Activated gamma-delta T cell treated with Interleukin-2 at 50 U/mL for 16 hours (primary cell): ENCODE results near the gene FBXO4.
"Not testable (repeated sequence)": the region's sequence is repeated elsewhere in the genome, so short reads cannot be mapped to it uniquely, and the experiment has no call there.

Source experiments
- DNase-seq: peaks from one replicate; pipeline ENCODE4 v3.0.0-alpha.2; 2020

Gene FBXO4

DNA sequence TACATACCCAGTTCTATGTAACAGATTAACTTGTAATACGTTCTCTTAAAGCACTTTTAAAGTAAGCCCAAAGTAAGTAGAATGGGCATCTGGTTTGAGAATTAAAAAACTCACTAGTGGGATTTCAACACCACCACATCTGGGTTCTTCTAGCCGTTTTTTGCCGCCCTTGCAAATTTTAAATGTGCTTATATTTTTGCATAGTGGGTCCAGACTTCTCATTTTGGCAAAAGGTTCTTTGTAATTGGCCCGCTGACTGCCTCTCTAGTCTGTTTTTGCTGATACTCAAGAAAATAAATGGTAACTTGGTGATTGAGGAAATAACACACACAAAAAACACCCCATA lies 582 bp upstream of the FBXO4 start:
- no peak for DNase-seq

DNA sequence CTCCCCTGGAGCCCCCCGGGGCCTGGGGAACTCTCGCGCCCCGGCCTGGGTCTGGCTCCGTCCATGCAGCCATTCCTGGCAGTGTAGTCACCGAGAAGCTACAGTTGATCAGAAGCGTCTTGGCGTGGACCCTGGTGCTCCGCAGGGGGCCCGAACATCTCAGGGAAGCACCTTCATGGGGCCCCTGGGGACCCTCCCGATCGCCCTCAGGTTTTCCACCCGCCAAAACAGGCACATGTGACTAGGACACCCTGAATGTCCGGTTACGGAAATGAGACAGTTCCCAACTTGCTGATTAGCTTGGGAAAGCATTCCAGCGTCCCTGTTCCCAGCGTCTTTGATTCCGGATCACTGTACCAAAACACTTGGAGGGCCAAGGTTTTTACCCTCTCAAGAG lies 472 bp downstream of the FBXO4 start:
- peak; percentile 6 for DNase-seq

DNA sequence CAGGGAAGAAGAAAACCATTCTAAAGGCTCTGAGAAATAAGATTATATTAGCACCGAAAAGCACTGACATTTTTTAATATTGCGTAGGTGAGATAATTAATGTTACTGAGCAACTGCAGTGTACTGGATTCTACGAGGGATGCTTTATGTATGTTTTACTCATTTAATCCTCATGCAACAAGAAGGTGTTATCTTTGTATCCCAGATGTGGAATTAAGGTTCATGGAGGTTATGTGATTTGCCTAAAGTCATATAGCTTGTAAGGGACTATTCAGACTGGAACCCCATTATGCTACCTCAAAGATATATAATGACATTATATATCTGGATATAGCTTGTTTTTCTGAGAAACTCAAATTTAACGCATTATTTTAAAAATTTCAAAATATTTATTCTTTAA lies 2.5 kb downstream of the FBXO4 start:
- no peak for DNase-seq

DNA sequence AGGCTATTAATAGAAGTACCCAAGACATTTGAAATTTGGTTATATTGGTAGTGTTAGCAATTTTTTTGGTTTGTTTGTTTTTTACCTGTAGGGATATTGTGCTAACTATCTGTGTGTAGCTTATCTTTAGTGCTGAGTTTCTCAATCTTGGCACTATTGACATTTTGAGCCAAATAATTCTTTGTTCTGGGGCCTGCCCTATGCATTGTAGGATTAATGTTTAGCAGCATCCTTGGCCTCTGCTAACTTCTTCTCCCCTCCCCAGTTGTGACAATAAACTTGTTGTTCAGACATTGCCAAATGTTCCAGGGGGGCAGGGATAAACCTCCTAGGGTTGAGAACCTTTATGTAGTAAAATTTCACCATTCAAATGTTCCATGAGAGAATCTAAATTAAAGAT lies 4.0 kb downstream of the FBXO4 start:
- no peak for DNase-seq

DNA sequence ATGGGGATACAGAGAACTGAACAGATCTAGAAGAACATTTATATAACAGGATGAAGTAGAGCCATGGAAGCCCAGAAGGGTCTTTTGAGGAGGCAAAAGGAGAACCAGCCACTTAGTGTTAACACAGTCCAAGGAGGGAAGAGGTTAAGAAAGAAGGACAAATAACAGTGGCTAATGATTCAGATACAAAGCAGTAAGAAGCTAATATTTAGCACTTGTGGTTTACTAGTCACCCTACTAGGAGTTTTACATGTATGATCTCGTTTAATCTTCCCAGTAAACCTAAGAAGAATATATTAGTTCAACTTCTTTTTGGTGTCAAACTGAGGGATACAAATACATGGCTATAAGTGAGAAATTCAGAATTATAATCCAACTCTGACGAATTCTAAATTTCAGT lies 7.7 kb downstream of the FBXO4 start:
- DNase-seq, result no peak

DNA sequence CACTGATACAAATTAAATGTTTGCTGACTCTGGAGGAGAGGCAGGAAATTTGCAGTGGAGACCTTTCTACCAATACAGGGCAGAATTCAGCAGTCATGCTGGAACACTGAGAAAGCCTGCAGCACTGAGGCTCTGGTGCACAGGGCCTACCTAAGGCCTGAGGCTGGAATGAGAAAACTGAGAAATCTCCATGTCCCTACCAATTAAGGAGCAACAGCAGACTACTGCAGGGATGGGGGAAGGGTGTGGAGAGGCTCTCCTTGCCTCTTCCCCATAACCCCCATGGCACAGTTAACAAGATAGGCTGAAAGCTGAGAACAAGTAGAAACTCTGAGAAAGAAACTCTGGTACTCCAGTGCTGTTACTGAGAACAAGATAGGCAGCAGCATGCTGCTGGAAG lies 10.5 kb downstream of the FBXO4 start:
- DNase-seq, result no peak

DNA sequence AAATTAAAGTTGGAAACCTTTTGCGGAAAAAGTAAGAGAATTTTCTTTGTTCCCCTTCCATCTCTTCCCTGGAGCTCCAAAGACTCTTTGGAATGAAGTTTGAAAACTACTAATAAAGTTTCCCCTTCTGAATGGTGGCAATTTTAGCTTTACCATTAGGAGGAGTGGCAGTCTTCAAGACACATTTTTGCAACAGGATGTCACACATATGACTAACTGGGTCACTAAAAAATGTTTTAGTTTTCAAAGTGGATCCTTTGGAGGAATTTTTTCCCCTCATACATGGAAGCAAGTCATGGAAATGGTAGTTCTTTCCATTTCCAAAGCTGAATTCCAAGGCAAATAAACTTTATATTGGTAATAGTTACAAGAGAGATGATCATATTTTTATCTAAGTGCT lies 15.6 kb downstream of the FBXO4 start:
- no peak for DNase-seq

DNA sequence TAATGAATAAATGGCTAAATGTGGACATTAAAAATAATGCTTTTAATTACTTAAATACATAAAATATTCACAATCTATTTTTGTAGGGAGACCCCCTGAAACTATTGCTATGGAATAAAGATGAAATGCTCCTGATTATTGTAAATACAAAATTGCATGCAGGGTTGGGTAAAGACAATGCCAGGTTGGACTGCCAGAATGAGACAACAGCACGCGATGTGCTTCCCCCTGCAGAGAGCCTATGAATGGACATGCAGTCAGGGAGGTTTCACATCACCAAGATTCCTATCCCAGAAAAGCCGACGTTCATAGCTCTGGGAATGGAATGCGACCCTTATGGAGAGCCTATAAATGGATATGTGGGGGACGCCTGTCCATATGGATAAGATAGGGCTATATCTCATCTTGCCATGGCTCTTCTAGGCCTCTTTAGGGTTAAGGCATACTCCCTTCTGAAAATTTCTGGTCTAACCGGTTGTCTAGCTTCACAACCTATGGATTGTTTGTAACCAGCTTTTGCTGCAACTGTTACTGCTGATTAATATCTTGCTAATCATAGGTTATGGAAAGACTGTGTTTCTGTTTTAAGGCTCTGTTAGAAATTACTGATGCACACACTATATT lies 20.4 kb downstream of the FBXO4 start:
- not testable (repeated sequence) for DNase-seq

DNA sequence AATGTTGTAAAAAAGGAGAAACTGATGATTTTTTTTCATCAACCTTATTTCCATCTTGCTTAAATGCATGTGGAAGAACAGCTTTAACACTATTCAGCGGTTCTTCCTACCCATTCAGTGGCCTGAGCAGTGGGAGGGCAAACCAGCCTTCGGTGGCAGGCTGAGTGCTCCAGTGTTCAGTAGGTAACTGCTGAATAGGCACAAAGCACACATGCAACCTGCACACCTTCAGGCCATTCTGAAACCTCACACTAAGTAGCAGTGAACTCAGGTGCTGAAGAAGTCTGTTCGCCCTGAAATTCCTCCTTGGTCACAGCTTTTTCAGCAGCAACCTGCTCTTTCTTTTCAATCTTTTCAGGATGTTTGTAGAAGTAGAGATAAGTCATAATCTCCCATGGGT lies 26.1 kb downstream of the FBXO4 start:
- DNase-seq, result no peak

DNA sequence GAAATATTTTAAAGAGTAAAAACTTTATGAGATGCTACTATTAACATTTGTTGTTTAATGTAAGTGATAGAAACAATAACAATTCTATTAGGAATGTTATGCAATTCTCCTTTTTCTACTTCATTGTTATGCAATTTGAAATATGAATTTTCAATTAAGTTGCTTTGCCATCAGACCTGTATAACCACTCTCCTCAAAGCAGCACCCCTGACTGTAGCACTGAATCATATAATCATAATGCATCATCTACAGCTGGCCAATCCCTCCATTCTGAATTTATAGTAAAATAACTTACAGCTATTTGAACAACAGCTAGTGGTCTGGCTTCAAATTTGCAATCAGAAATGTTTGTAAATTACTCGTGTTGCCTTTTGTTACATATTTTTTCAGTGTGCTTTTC lies 29.2 kb downstream of the FBXO4 start:
- DNase-seq, result no peak

DNA sequence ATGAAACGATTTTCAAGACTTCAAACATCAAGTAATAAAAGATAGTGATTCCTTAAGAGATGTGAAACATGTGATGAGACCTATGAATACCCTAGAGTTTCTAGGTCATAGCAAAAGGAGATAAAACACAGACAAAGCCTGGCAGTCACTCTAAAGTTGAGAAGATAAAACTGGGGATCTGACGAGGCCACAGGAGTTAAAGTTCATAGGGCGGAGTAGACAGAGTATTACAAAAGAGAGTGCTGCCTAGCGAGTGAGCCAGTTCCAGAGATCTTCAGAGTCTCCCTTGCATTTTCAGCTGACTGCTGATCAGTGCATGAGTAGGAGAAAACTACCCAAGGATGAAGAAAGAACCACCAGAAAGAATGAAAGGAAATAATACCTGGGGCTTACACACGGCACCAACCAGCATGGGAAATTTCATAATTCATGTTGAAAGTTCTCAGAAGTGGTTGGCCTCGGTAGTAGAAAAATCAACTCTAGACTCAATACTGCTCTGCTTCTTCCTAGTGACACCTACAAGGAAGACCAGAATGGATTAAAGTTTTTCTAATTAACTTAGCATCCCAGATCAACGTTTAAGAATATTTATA lies 30.4 kb downstream of the FBXO4 start:
- DNase-seq, result no peak

DNA sequence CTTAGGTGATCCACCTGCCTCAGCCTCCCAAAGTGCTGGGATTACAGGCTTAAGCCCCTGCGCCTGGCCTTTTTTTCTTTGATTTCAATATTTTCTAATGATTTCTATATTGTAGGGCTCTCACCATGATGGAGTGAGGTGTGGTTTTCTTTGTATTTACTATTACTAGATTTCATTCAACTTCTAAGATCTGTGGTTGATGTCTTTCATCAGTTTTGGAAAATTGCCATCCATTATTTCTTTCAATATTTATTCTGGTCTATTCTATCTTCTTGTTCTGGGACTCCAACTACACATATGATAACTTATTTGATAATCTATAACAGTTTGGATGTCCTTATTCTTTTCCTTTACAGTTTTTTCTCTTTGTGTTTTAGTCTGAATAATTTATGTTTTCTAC lies 31.9 kb downstream of the FBXO4 start:
- no peak for DNase-seq

DNA sequence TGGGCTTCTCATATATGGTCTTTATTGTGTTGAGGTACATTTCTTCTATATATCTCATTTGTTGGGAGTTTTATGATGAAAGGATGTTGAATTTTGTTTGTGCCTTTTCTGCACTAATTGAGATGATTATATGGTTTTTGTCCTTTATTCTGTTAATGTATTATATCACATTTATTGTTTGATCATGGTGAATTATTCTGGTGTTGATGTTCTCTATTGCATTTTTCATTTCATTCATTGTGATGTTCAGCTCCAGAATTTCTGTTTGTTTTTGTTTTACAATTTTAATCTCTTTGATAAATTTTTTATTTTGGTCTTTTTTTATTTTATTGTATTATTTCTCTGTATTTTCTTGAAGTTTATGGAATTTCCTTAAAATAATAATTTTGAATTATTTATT lies 35.4 kb downstream of the FBXO4 start:
- DNase-seq, result no peak

DNA sequence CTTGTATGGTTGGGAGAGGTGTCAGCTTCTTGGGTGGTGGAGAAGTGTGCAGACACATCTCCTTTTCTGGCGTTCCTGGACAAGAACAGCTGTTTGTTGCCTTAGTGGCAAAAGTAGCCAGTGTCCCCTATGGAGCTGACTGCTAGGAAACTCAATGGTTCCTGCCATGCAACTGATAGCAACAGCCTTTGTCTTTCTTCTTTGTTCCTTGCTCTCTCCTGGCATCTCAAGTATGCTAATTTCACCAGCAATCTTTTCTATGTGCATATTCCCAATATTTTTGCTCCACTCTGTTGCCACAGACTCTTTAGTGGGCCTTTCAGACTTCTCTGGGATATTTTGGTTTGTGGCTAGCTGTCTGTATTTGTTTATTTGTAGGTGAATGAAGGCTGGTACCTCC lies 36.7 kb downstream of the FBXO4 start:
- no peak for DNase-seq

DNA sequence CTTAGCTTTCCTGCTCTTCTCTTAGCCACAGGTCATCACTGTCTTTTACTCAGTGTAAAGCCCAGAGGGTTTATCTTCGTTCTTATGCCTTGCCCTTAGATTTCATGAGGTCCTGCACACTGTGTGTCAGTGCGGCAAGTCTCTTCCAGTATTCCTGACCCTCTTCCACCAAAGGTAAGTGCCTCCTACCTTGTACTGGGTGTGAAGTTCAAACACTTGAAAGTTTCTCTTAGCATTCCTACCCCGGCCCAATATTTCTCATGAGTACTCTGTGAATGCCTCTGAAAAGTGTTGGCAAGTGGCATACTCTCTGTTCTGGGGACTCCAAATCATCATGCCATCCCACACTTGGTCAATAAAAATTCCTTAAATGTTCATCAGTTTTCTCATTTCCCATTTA lies 37.4 kb downstream of the FBXO4 start:
- no peak for DNase-seq

DNA sequence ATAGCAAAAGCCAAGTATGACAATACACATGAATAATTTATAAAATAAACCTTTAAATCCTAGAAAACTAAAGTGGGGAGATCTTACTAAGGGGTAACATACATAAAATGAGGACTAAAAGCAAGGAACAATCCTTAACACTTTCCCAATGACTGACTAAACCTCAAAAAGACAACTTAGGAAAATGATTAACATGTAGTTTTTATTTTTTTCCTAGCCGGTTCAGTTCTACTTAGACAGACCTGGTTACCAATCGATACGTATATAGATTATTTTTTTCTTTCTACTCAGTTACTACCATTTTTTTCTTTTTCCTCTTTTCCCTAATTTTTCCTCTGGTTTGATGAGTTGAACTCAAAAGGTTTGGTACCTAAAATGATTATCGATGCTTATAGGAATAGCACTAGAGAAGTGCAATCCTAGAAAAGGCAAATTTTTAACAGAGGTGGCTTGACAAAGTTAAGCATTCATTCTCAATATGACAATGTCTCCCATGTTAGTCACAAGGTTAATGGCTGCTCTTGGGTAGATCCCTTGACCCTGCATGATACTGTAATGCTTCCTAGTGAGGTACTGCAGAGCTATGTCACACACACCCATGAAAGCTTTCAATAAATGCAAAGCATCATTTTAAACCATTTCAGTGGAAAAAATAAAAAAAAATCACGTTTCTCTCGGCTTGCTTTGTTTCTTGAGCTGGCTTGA lies 41.5 kb downstream of the FBXO4 start:
- DNase-seq, result no peak

DNA sequence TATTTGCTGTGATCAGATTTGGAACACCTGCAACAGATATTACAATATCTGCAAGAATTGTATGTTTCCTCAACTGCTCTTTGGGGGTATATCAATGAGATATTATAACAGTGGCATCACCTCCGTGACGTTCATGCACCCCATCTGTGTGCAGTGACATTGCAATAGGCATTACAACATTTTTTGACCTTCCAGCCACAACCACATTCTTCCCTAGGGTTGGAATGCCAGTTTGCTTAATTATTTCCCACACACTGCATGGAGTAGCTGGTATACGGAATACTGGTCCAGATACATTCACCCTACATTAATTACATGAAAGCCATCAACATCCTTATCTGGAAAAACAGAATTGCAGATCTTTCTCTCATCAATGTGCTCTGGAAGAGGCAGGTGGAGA lies 42.3 kb downstream of the FBXO4 start:
- no peak for DNase-seq

DNA sequence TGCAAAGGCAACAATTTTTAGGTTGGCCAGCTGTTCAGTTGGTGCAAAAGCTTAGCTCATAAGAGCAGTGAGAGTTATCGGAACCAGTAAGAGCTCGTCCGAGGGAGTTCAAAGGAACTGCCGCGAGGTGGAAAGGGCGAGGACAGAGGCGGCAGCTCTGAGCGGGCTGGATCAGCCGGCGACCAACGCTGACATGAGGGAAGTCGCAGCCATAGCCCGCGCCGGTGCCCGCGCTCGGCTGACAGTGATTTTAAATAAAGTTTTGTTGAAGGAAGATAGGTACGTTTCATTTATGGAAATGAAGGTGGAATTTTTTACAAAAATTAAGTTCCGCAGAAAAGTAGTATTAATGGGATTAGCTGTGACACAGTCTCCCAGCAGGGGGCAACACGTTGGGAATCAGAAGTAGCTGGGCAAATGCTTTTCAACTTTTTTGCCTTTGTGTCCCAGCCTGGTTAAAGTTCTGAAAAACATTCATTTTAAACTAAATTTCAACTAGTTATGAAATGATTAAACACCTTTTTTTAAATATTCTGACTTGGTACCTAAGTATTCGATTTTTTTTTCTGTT lies 43.2 kb downstream of the FBXO4 start:
- no peak for DNase-seq

DNA sequence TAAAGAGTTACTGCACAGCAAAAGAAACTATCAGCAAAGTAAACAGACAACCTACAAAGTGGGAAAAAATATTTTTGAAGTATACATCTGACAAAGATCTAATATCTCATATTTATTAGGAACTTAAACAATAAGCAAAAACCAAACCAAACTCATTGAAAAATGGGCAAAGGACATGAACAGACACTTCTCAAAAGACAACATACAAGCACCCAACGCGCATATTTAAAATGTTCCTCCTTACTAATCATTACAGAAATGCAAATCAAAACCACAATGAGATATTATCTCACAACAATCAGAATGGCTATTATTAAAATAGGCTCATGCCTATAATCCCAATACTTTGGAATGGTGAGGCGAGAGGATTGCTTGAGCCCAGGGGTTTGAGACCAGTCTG lies 48.0 kb downstream of the FBXO4 start:
- DNase-seq, result no peak

DNA sequence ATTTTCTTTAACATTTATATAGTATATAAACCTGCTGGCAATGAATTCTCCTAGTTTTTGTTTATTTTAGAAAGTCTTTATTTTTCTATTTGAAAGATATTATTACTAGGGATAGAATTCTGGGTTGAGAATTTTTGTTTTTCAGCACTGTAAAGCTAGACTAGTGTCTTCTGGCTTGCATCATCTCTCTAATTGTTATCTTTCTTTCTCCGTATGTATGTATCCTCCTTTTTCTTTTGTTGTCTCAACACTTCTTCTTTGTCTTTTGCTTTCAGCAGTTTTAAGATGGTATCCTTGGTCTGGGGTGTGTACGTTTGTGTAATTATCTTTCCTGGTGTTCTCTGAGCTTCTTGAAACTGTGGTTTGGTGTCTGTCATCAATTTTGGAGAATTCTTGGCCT lies 48.8 kb downstream of the FBXO4 start:
- DNase-seq, result no peak

DNA sequence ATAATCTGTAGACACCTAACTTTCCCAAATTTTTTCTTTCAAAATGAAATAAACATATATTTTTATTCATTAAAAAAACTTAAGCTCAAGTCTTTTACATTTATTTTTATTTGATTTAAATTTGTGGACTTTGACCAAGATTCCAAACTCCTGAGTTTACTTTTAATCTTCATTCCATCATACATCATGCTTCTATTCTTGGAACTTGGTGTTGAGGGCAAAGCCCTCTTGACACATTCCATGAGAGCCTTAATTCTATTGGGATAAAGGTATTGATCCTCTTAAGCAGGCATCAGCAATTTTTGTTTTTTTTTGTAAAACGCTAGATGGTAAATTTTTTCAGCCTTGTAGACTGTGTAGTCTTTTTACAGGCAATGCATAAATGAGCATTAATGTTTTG lies 53.6 kb downstream of the FBXO4 start:
- DNase-seq, result no peak

DNA sequence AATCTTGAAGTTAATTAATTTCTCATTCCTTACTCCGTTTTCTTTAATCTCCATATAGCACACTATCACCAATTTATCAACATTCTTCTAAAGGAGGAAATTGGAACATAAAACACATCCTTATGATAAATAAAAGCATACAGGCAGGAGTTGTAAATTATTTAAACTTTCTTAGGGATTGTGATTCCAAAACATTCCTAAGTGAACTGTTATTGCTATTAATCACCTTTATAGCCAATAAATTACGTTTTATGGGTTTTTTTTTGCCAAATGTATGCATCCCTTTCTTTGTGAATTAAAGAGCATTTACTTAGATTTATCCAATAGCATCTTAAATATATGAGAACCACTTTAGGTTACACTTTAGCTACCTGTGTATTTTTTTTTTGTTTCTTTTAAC lies 55.3 kb downstream of the FBXO4 start:
- no peak for DNase-seq

DNA sequence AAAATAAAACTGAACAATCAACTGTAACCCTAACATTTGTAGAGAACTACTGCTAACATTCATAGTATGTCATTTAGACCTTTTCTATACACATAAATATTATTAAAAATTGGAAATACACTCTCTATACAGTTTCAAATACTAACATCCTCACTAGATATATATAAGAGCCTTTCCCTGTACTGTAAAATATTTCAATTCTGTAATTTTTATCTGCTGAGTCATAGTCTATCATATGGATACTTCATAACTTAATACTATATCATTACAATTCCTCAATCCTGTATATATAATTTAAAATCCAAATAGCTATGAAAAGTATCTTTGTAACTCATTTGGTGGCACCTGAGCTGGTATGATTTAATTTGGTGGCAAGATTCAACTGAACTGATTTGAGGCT lies 55.8 kb downstream of the FBXO4 start:
- no peak for DNase-seq

DNA sequence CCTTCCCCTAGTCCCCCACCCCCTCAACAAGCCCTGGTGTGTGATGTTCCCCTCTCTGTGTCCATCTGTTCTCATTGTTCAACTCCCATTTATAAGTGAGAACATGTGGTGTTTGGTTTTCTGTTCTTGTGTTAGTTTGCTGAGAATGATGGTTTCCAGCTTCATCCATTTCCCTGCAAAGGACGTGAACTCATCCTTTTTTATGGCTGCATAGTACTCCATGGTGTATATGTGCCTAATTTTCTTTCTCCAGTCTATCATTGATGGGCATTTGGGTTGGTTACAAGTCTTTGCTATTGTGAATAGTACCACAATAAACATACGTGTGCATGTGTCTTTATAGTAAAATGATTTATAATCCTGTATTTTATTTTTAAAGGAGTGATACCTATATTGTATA lies 57.8 kb downstream of the FBXO4 start:
- not testable (repeated sequence) for DNase-seq

DNA sequence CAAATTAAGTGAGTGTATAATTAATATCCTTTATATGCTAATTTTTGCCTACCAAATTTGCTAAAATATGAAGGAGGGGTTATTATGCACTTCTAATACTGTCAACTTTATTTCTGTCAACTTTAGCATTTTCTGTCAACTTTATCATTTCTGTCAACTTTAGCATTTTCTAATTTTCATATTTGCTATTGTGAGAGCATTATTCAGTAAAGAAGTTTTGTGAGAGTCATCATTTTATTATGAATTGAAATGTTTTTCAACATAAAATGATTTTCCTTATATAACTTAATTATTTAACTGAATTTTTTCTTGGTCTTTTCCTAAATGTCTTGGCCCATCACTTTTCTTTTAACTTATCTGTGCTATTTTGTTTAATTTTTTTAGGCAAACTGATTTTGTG lies 58.2 kb downstream of the FBXO4 start:
- DNase-seq, result no peak
